Mesothelial cell of epicardium (in vitro differentiated cells): ENCODE data around the gene CADPS. TPM values are rescaled to one million over a fixed set of nuclear protein-coding genes. Genes with fewer than 3 reads are reported as not detected.

Source experiments
- DNase-seq, 2 experiments: peaks; one replicate each; pipeline ENCODE4 v3.0.0; 2021; ENCODE audit warnings: low spot score in 2 of 2; ENCODE audit not compliant: unreplicated experiment in 2 of 2
- H3K27ac Mint-ChIP-seq: 2 replicates; pipeline ENCODE4 v1.8.0; 2021; ENCODE audit warnings: mixed read lengths
- H3K27me3 Mint-ChIP-seq: 2 replicates; pipeline ENCODE4 v1.8.0; 2021; ENCODE audit warnings: low read depth, mixed read lengths
- H3K36me3 Mint-ChIP-seq: 2 replicates; pipeline ENCODE4 v1.8.0; 2021; ENCODE audit warnings: mixed read lengths
- H3K4me1 Mint-ChIP-seq: 2 replicates; pipeline ENCODE4 v1.8.0; 2021; ENCODE audit warnings: mixed read lengths
- H3K4me3 Mint-ChIP-seq: 2 replicates; pipeline ENCODE4 v1.8.0; 2021; ENCODE audit warnings: mild to moderate bottlenecking, moderate library complexity, mixed read lengths
- H3K9me3 Mint-ChIP-seq: 2 replicates; pipeline ENCODE4 v1.8.0; 2021; ENCODE audit warnings: mixed read lengths
- total RNA-seq: library from RNA; stranded (reverse); gene quantifications from 3 replicates; pipeline ENCODE4 v1.2.1, GENCODE V29; 2021
- TF ChIP-seq, protein P1 (sequence below): fragments of 200-600 bp; sonication (generic); IDR thresholded peaks from one replicate; pipeline ENCODE4 v1.5.0; 2021; ENCODE audit warnings: antibody characterized with exemption; ENCODE audit not compliant: unreplicated experiment

Gene CADPS
- total RNA-seq, 1 donor from 2014 or later, result 4.2 TPM

DNA sequence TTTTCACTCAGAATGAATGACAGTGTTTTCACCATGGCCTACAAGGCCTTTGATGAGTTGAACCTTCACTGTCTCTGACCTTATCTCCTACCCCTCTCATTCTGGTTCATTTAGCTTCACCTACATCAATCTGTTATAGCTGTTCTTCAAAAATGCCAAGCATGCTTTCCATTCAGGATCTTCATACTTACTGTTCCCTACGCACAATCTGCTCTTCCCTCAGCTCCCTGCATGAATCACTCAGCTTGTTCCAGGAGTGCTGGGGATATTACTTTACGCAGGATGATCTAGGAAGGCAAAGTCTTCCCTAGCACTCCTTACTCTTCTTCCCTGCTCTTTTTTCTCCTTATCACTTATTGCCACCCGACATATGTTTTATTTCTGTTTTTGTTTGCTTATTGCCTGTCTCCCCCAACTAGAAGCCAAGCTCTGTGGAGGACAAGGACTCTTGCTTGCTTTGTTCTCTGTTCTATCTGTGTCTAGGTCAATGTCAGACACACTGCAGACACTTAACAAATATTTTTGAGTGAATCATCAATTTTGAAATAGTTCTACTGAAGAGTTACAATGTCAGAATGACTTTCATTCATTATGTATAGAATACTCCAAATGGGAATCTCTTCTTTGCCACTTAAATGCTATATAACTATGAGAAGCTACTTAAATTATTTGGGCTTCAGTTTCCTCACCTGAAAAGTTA, 263.5 kb downstream of the CADPS start:
- Mint-ChIP-seq H3K27ac (no peak overlapping the region), H3K4me1 (no peaks in the 10 kb centered on the region), H3K36me3 (no peaks in the 10 kb centered on the region), H3K4me3 (no peak overlapping the region), H3K9me3 (peaks cover 3% of the 10 kb centered on the region), H3K27me3 (peaks cover 25% of the 10 kb centered on the region)
- TF ChIP-seq, protein P1, sequence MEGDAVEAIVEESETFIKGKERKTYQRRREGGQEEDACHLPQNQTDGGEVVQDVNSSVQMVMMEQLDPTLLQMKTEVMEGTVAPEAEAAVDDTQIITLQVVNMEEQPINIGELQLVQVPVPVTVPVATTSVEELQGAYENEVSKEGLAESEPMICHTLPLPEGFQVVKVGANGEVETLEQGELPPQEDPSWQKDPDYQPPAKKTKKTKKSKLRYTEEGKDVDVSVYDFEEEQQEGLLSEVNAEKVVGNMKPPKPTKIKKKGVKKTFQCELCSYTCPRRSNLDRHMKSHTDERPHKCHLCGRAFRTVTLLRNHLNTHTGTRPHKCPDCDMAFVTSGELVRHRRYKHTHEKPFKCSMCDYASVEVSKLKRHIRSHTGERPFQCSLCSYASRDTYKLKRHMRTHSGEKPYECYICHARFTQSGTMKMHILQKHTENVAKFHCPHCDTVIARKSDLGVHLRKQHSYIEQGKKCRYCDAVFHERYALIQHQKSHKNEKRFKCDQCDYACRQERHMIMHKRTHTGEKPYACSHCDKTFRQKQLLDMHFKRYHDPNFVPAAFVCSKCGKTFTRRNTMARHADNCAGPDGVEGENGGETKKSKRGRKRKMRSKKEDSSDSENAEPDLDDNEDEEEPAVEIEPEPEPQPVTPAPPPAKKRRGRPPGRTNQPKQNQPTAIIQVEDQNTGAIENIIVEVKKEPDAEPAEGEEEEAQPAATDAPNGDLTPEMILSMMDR, result no peak
- no peak for DNase-seq

DNA sequence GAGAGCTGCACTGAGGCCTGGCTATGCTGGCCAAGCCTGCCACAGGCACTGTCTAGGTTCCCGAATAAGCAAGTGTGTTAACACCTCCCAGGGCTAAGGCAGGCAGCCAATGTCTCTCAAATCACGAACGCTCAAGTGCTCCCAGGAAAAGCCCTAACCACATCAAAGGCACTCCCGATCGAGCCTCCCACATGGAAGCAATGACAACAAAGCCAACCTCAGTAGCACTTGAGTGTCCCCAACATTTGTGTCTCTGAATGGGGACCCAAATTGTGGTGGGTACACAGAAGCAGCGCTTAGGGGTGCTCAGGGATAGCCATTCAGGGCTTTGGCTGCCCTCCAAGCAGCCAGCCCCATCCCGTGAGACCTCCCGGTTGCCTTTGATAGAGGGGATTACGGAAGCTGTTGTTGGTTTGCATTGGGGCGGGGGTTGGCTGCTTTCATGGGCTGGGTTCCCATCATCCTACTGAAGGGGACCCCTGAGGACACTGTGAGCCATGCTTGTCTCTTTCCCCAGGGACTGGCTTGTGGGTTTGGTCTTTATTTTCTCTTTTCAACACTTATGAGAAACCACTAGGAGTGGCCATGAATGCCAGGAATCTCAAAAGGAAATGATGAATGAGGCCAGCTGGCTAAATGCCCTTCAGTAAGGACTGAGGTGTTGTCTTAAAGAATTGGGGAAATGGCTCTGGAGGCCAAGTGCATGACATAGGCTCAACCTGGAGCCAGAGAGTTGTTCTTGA, 267.8 kb downstream of the CADPS start:
- H3K27ac Mint-ChIP-seq, result no peak overlapping the region

DNA sequence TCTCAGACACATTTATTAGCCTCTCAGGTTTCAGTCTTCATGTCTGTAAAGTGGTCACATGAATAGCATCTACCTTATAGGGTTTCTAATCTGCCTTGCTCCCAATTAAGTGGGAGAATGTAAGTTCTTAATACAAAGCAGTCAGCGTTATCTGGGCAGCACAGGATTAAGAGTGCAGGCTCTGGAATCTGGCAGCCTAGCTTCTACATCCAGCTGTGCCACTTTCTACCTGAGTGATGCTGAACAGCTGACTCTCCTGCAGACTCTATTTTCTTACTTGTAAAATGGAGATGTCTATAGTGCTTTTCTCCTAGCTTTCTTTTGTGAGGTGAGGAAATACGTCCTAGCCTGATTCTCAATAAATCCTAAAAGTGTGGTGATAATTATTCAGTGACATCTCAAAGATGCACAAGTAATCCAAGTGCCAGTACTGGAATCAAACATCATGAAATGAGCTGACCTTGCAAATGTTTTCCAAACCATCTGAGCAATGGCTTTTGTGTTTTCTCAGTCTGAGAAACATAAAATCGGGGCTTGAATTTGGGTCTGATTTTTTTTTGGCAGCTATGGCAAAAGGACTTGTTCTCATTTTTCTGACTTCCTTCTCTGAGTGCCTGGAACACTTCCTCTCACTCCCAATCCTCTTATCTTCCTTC, 269.7 kb downstream of the CADPS start:
- no peak overlapping the region for H3K4me3 Mint-ChIP-seq
- no peaks in the 10 kb centered on the region for H3K4me1 Mint-ChIP-seq
- peaks cover 19% of the 10 kb centered on the region for H3K27me3 Mint-ChIP-seq
- peaks cover 3% of the 10 kb centered on the region for H3K9me3 Mint-ChIP-seq
- no peaks in the 10 kb centered on the region for H3K36me3 Mint-ChIP-seq
- TF ChIP-seq, protein P1, result no peak
- no peak for DNase-seq
- H3K27ac Mint-ChIP-seq, result no peak overlapping the region

More for the DNA sequence above, 267.8 kb downstream of the CADPS start:
- Mint-ChIP-seq H3K4me3 (no peak overlapping the region), H3K36me3 (no peaks in the 10 kb centered on the region), H3K27me3 (peaks cover 18% of the 10 kb centered on the region), H3K4me1 (no peaks in the 10 kb centered on the region), H3K9me3 (peaks cover 3% of the 10 kb centered on the region)
- TF ChIP-seq, protein P1, result no peak
- no peak for DNase-seq

DNA sequence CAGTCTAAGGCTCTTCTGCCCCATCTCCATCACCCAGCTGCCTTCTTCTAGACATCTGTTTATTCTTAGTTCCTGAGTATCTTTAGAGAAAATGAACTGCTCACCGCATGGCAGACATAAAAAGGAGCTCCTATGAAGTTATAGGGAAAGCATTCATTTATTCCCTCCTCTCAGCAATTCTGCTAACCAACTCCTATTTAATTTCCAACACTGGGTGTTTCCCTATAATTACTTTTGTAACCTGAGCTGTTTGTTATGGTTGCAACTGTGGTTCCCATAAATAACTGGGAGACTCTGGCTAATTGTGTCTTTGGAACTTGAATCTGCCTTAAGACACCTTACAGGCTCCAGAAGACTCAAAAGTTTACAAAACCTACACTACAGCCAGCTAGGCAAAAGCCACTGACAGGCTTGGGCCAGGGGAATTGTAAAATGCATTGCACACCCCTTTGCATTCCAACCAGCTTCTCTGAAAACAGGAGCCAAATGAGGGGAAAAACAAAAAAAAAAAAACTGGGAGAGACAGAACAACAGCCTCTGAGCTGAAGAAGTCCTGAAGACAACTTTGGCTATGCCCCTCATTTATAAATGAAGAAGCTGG, 270.4 kb downstream of the CADPS start:
- TF ChIP-seq, protein P1, result no peak
- H3K4me1 Mint-ChIP-seq, result no peaks in the 10 kb centered on the region

DNA sequence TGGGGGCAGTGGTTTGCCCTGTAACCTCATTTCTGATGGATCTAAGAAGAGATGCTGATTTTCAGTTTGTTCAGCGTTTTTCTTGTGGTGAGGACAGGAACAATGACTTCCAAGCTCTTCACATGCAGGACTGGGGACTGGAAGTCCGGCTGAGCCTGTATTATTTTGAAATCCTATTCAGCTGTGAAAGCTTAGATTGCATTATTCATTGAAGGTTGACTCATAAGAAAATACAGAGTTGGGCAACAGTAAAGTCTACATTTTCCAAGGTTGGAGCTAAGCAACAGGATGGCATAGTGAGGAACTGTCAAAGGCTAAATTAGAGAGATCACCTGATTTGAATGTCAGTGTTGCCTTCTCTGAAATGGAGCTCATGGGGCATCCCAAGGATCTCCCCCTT, 270.9 kb downstream of the CADPS start:
- no peak overlapping the region for H3K27ac Mint-ChIP-seq
- no peaks in the 10 kb centered on the region for H3K36me3 Mint-ChIP-seq
- no peak for DNase-seq
- peaks cover 3% of the 10 kb centered on the region for H3K9me3 Mint-ChIP-seq
- H3K4me3 Mint-ChIP-seq, result no peak overlapping the region
- H3K27me3 Mint-ChIP-seq, result peaks cover 19% of the 10 kb centered on the region
- TF ChIP-seq, protein P1, result no peak
- no peaks in the 10 kb centered on the region for H3K4me1 Mint-ChIP-seq

More for the DNA sequence above, 270.4 kb downstream of the CADPS start:
- Mint-ChIP-seq H3K27ac (no peak overlapping the region), H3K36me3 (no peaks in the 10 kb centered on the region), H3K9me3 (peaks cover 3% of the 10 kb centered on the region), H3K27me3 (peaks cover 19% of the 10 kb centered on the region), H3K4me3 (no peak overlapping the region)
- DNase-seq, result no peak
